ENCODE measurements around the gene P2RY11. TPM values are rescaled to one million over a fixed set of nuclear protein-coding genes. Genes with fewer than 3 reads are reported as not detected.

The P2RY11 gene
- total RNA-seq, 2 donors from 2014 or later: 2.9 to 3.6 TPM

DNA sequence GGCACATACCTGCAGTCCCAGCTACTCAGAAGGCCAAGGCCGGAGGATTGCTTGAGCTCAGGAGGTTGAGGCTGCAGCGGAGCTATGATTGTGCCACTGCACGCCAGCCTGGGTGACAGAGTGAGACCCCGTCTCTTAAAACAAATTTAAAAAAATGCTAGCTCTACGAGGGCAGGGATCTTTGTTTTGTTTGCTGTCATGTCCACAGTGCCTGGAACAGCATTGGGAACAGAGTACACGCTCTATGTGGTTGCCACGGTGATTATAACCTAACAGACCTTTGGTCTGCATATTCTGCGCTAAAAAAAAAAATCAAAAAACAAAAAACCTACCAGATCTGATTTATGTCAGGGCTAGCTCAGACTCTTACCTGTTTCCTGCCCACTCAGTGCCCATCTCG, 27.6 kb upstream of the P2RY11 start:
- Histone ChIP-seq H3K4me1 (peaks cover 6% of the 10 kb centered on the region), H3K27ac (no peak overlapping the region), H3K4me3 (no peak overlapping the region), H3K27me3 (no peaks in the 10 kb centered on the region), H3K9me3 (no peaks in the 10 kb centered on the region), H3K36me3 (replicated peaks in 1 of 2; ENCODE audit: insufficient read depth in 1 of 2, low read depth in 2 of 2) (no peaks in the 10 kb centered on the region)
- WGBS, 2 donors: 80 to 82% methylated on average over 9 of the region's 9 CpGs
- TF ChIP-seq POLR2A (IDR thresholded peaks at IDR 0.05): no peak
- TF ChIP-seq, protein P1, sequence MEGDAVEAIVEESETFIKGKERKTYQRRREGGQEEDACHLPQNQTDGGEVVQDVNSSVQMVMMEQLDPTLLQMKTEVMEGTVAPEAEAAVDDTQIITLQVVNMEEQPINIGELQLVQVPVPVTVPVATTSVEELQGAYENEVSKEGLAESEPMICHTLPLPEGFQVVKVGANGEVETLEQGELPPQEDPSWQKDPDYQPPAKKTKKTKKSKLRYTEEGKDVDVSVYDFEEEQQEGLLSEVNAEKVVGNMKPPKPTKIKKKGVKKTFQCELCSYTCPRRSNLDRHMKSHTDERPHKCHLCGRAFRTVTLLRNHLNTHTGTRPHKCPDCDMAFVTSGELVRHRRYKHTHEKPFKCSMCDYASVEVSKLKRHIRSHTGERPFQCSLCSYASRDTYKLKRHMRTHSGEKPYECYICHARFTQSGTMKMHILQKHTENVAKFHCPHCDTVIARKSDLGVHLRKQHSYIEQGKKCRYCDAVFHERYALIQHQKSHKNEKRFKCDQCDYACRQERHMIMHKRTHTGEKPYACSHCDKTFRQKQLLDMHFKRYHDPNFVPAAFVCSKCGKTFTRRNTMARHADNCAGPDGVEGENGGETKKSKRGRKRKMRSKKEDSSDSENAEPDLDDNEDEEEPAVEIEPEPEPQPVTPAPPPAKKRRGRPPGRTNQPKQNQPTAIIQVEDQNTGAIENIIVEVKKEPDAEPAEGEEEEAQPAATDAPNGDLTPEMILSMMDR (IDR thresholded peaks at IDR 0.05): no peak
- no peak for ATAC-seq
- intact Hi-C loops (cut with DNase I): no loop called here
- DNase-seq: no peak

DNA sequence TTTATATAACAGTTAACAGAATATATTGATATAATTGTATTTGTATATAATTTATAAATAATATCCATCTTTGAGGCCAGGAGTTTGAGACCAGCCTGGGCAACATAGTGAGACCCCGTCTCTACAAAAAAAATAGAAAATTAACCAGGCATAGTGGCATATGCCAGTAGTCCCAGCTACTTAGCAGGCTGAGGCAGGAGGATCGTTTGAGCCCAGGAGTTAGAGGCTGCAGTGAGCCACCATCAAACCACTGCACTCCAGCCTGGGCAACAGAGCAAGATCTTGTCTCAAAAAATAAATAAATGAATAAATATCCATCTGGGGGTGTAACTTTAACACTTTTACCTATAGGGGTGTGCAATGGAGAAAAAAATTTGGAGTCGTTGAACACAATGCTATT, 26.7 kb upstream of the P2RY11 start:
- Histone ChIP-seq H3K4me1 (no peaks in the 10 kb centered on the region), H3K27me3 (no peaks in the 10 kb centered on the region), H3K36me3 (replicated peaks in 1 of 2; ENCODE audit: insufficient read depth in 1 of 2, low read depth in 2 of 2) (no peaks in the 10 kb centered on the region), H3K9me3 (no peaks in the 10 kb centered on the region), H3K27ac (no peak overlapping the region), H3K4me3 (no peak overlapping the region)
- ATAC-seq (no peak), DNase-seq (no peak)
- WGBS, 2 donors: 73 to 76% methylated on average over 3 of the region's 3 CpGs
- TF ChIP-seq POLR2A (IDR thresholded peaks at IDR 0.05): no peak
- TF ChIP-seq, protein P1 (IDR thresholded peaks at IDR 0.05): no peak
- intact Hi-C loops (cut with DNase I): no loop called here

DNA sequence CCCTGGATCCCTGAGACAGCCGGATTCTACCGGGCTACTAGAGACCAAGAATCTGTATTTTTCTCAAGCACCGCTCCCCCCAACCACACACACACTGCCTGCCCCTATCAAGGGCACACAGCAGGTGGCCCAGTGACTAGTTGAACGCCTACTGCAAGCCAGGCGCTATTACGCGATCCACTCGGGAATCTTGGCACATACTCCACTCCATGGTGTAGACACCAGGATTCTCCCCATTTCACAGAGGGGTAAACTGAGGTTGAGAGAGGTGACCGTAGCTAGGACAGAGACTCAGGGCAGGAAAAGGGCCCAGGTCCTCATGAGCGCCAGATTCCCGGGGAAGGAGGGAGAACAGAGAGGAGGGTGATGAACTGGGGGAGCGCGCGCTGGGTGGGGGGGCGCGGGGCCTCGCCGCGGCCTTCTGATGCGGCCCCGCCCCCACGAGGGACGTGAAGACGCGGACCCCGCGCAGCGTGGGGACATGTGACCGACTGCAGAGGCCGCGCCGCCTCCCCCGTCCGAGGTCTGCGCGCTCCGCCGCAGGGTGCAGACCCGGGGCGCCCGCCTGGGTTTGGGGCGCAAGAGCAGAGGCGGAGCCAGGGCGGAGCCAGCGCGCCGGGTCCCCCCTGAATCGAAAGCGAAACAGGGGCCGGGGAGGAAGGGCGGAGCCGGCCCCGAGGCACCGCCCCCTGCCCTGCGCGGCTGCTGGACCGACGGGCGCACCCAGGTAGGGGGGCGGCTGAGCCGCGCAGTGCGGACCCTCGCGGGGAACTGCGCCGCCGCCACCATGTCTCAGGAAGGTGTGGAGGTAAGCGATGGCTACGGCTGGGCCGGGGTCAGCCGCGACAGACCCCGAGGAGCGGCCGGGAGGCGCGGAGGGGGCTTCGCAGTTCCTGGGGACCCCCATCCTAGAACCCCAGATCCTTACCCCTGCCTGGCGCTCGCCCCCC, 25.6 kb upstream of the P2RY11 start, which contains the start of gene SHFL:
Gene SHFL, plus strand, starts transcription at position 677 of the 950 bp plus-strand sequence. Its CDS starts 111 bp downstream, at position 788.
- DNase-seq (peak; percentile 69 to 80 (median 74)), ATAC-seq (peak; percentile 89)
- H3K4me3 ChIP-seq: peak within 1 kb of the TSS; percentile 69 to 86
- H3K4me1 ChIP-seq: no peaks in the 10 kb centered on the region
- TF ChIP-seq, protein P1 (IDR thresholded peaks at IDR 0.05): no peak
- TF ChIP-seq POLR2A (IDR thresholded peaks at IDR 0.05): peak; percentile 13 to 33 (median 25)
- no peaks in the 10 kb centered on the region for H3K9me3 ChIP-seq
- intact Hi-C loops (cut with DNase I): no loop called here
- H3K36me3 ChIP-seq (replicated peaks in 1 of 2; ENCODE audit: insufficient read depth in 1 of 2, low read depth in 2 of 2): no peaks in the 10 kb centered on the region
- H3K27me3 ChIP-seq: no peaks in the 10 kb centered on the region
- peak within 1 kb of the TSS; percentile 68 to 80 (median 75) for H3K27ac ChIP-seq
- WGBS, 2 donors: 2 to 19% methylated on average over 9 to 79 of the region's 81 CpGs

DNA sequence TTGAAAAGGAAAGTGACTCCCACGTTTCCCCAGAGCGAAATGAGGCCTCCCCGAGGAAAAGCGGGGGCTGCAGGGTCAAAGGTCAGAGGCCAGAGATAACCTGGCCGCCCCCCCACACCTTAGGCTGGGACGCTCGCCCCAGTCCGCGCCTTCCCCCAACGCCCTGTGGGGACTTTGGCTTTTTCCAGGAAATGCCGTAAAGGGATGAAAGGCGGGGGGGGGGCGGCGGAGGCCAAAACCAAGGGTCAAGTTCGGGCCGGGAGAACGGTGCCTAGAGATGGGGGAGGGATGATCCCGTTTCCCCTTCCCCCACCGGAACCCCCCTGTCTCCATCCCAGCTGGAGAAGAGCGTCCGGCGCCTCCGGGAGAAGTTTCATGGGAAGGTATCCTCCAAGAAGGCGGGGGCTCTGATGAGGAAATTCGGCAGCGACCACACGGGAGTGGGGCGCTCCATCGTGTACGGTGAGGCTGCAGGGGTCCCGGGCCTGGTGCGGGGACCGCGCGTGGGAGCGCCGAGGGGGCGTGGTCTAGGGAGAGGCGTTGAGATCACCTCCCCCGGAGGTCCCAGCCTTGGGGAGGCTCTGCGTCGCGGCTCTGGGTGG, 24.8 kb upstream of the P2RY11 start:
- H3K27me3 ChIP-seq: no peaks in the 10 kb centered on the region

More for the DNA sequence above, 24.8 kb upstream of the P2RY11 start:
- Histone ChIP-seq H3K27ac (peak overlapping the region; percentile 68 to 80 (median 75)), H3K4me1 (peaks cover under 1% of the 10 kb centered on the region), H3K9me3 (no peaks in the 10 kb centered on the region), H3K4me3 (peak overlapping the region; percentile 69 to 86), H3K36me3 (replicated peaks in 1 of 2; ENCODE audit: insufficient read depth in 1 of 2, low read depth in 2 of 2) (no peaks in the 10 kb centered on the region)
- peak; percentile 23 for ATAC-seq
- intact Hi-C loops (cut with DNase I): no loop called here
- 16 to 17% methylated on average over 18 to 43 of the region's 43 CpGs for whole genome bisulfite sequencing, 2 donors
- peak in 1 of 4 donors; percentile 28 for DNase-seq
- TF ChIP-seq, protein P1 (IDR thresholded peaks at IDR 0.05): no peak
- TF ChIP-seq POLR2A (IDR thresholded peaks at IDR 0.05): no peak

Measured in body of pancreas (tissue), 4 donors.